NCI-H1417 (cell line): Measurements from ENCODE around the gene ABHD16B.

ENCODE experiments used
- DNase-seq, 3 experiments: peaks; one replicate each; lab custom pipeline; 2025; lab: John Stamatoyannopoulos, UW

ABHD16B gene

GRCh38 chr20:63861365-63861934, at the start of gene ABHD16B:
Gene ABHD16B, plus strand, starts transcription at chr20:63861498. Its CDS starts 43 bp downstream, at chr20:63861541.
- DNase-seq, result no peak

GRCh38 chr20:63814891-63815614, 46.2 kb upstream of the ABHD16B start:
- DNase-seq, result no peak

GRCh38 chr20:63815615-63816253, 45.6 kb upstream of the ABHD16B start:
- no peak for DNase-seq

GRCh38 chr20:63819224-63819921, 41.9 kb upstream of the ABHD16B start:
- DNase-seq, result no peak

- no peak for DNase-seq
These were observed 39.5 kb upstream of the ABHD16B start for GRCh38 chr20:63821811-63822210.

- no peak for DNase-seq
These were observed 39.0 kb upstream of the ABHD16B start for GRCh38 chr20:63822276-63822696.

- no peak for DNase-seq
These were observed 37.5 kb upstream of the ABHD16B start for GRCh38 chr20:63823691-63824311.

GRCh38 chr20:63825331-63826118, 35.8 kb upstream of the ABHD16B start:
- no peak for DNase-seq

- DNase-seq, result no peak
These were observed 34.5 kb upstream of the ABHD16B start for GRCh38 chr20:63826753-63827152.

GRCh38 chr20:63828124-63828523, 33.2 kb upstream of the ABHD16B start:
- DNase-seq, result no peak

GRCh38 chr20:63828545-63828944, 32.8 kb upstream of the ABHD16B start:
- DNase-seq, result no peak

- DNase-seq, result no peak
These were observed 32.3 kb upstream of the ABHD16B start for GRCh38 chr20:63828951-63829350.

- no peak for DNase-seq
These were observed 31.7 kb upstream of the ABHD16B start for GRCh38 chr20:63829603-63829944.

GRCh38 chr20:63829945-63830835, 31.1 kb upstream of the ABHD16B start:
- peak in 2 of 3 experiments; percentile 61 to 62 for DNase-seq

- DNase-seq, result peak; percentile 64 to 86 (median 68)
These were observed 30.3 kb upstream of the ABHD16B start, which contains the start of gene ZBTB46 for GRCh38 chr20:63830841-63831588. Gene ZBTB46, minus strand, starts transcription at chr20:63831264. Its CDS starts 40,507 bp downstream, at chr20:63790757.

- peak in 2 of 3 experiments; percentile 49 to 60 for DNase-seq
These were observed 29.7 kb upstream of the ABHD16B start for GRCh38 chr20:63831646-63831992.

- DNase-seq, result no peak
These were observed 29.2 kb upstream of the ABHD16B start for GRCh38 chr20:63831993-63832686.

- no peak for DNase-seq
These were observed 27.4 kb upstream of the ABHD16B start for GRCh38 chr20:63833776-63834490.
